ENCODE results near the gene PIGZ. TPM values are rescaled to one million over a fixed set of nuclear protein-coding genes. Genes with fewer than 3 reads are reported as not detected.

Gene PIGZ
- total RNA-seq, 1 experiment from 2014 or later, result 0.98 TPM

DNA sequence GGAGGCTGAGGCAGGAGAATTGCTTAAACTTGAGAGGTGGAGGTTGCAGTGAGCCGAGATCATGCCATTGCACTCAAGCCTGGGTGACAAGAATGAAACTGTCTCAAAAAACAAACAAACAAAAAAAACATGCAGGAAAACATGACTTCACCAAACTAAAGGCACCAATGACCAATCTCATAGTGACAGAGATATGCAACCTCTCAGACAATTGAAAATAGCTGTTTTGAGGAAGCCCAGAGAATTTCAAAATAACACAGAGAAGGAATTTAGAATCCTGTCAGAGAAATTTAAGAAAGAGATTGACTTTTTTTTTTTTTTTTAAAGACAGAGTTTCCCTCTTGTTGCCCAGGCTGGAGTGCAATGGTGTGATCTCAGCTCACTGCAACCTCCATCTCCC, 52.4 kb downstream of the PIGZ start:
- DNase-seq (ENCODE audit: low read depth), result no peak

DNA sequence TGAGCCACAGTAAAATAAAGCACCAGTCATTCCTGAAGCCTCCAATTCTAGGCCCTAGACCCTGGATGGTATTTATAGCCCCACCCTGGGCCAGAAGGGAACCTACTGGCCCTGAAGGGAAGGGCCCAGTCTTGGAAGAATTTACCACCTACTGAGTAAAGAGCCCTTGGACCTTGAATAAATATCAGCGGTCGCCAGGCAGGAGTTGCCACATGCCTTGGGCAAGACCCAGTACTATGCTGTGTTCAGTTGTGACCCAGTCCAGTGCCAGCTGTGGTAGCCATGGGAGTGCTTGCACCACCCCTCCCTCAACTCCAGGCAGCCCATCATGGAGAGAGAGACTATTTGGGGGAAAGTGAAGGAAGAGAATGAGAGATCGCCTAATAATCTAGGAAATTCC, 53.3 kb downstream of the PIGZ start:
- DNase-seq (ENCODE audit: low read depth), result no peak

GRCh38 chr3:196914866-196915265, 53.8 kb downstream of the PIGZ start:
- DNase-seq (ENCODE audit: low read depth), result no peak

DNA sequence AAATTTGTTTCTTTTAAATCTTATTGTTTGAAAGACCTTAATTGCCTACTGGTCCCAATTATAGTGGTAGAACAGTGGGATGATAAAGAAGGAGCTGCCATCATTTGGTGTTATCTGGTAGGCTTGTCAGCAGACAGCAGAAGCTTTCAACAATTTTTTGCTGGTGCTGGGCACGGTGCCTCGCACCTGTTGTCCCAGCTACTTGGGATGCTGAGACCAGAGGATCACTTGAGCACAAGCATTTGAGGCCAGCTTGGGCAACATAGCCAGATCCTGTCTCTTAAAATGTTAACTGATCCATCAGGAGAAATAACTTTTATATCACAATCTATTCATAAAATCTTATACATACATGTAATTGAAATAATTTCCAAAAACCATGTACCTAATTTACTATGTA, 64.9 kb downstream of the PIGZ start:
- DNase-seq (ENCODE audit: low read depth), result no peak

GRCh38 chr3:196902296-196902695, 66.3 kb downstream of the PIGZ start:
- no peak for DNase-seq (ENCODE audit: low read depth)

DNA sequence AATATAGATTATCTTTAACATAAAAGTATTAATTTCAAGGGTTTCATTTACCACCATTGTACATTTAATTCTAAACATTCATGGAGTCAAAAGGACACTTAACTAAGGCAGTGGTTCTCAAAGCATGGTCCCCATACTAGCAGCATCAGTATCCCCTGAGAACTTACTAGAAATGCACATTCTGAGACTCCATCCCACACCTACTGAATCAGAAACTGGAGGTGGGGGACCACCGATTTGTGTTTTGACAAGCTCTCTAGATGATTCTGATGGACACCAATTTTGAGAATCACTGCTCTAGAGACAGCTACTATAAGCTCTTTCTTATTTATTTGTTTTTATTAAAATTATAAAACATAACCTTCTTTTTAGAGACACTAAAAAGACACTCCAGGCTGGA, 66.9 kb downstream of the PIGZ start:
- DNase-seq (ENCODE audit: low read depth), result no peak

Other genes starting within 250 kb of the PIGZ start
- gene PAK2, start 229.0 kb downstream of the PIGZ start, total RNA-seq (2014; rRNA removed; shearing (Covaris generic)), result 37.8 and 53.9 TPM in 2 replicates
- gene SENP5, start 100.9 kb downstream of the PIGZ start, total RNA-seq (2014; rRNA removed; shearing (Covaris generic)), result 57.3 and 60.2 TPM in 2 replicates
- 118 and 133 TPM in 2 replicates for gene NCBP2, start 26.3 kb downstream of the PIGZ start, total RNA-seq (2014; rRNA removed; shearing (Covaris generic))
- gene MELTF, start 61.0 kb upstream of the PIGZ start, total RNA-seq (2014; rRNA removed; shearing (Covaris generic)), result 86.3 and 97.0 TPM in 2 replicates

All from HT1080 (cell line).